NCI-H524 (cell line): ENCODE results near the gene PKD1.

Experiments used
- DNase-seq, 2 experiments: peaks; one replicate each; lab custom pipeline; 2025; lab: John Stamatoyannopoulos, UW

The PKD1 gene

DNA sequence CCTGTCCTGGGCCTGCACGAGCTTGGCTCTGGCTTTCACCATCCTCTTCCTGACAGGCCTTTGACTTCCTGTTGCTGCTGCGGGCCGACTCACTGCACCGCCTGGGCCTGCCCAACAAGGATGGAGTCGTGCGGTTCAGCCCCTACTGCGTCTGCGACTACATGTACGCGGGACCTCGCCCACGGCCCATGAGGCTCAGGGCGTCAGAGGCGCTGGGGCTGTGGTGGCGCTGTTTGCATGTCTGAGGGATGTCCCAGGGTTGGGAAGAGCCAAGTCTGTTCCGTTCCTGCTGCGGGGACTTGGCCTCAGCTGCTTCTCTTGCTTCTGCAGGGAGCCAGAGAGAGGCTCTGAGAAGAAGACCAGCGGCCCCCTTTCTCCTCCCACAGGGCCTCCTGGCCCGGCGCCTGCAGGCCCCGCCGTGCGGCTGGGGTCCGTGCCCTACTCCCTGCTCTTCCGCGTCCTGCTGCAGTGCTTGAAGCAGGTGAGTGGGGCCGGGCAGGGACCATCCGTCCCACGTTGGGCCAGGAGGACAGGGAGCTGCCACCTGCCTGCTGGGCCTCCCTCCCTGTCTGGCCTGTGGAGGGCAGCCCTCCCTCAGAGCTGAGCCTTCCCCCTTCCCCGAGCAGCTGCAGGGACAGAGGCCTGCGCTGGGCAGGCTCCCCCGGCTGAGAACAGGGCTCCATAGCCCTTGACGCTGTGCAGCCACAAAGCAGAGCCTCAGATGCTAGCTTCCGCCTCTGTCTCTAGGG, 64.1 kb downstream of the PKD1 start:
- no peak for DNase-seq

DNA sequence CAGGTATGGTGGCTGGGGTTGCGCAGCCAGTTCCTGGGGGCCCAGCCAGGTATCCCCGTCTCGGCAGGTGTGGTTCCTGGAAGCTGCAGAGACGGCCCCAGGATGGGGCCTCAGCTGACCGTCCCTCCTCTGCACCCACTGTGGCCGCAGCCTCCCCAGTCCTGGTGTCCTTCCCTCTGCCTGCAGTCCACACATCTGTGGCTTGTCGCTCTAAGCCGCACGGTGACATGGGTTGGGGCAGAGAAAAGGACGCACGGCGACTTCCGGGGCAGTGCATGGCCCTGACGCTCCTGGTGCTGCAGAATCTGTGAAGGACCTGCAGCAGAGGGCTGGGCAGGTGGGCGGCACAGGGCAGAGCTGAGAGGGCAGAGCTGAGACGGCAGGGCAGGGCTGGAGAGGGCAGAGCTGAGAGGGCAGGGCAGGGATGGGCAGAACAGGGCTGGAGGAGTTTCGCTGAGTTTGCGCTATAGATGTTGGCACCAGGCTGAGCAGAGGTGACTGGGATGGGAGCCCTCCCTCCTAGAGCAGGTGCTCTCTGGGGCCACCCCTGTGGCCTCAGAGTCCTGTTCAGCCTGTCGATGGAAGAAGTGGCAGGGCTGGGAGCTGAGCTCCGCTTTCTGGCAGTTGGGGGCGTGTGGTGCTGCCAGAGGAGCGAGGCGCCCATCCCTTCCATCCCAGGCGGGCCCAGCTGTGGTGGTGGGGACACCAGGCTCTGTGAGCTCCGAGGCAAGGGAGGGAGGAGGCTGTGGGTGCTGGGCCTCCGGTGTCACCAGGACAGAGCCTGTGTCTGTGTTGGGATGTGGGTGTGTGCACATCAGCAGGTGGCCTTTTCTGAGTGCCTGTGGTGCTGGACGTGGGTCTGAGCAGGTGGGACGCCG, 64.9 kb downstream of the PKD1 start:
- DNase-seq: no peak

DNA sequence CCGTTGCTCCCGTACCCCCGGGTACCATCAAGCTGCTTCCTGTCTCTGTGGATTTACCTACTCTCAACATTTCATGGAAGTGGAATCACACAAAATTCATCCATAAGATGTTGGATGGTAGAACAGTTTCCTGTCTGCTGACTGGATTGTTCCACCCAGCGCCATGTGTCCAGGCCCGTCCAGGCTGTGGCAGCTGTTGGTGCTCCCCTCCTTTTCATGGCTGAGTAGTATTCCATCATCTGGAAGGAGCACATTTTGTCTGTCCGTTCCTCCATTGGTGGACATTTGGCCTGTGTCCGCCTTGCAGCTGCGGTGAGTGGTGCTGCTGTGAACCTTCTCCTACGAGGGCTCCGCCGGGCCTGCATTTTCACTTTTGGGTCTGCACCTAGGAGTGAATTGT, 69.6 kb downstream of the PKD1 start:
- DNase-seq: no peak

DNA sequence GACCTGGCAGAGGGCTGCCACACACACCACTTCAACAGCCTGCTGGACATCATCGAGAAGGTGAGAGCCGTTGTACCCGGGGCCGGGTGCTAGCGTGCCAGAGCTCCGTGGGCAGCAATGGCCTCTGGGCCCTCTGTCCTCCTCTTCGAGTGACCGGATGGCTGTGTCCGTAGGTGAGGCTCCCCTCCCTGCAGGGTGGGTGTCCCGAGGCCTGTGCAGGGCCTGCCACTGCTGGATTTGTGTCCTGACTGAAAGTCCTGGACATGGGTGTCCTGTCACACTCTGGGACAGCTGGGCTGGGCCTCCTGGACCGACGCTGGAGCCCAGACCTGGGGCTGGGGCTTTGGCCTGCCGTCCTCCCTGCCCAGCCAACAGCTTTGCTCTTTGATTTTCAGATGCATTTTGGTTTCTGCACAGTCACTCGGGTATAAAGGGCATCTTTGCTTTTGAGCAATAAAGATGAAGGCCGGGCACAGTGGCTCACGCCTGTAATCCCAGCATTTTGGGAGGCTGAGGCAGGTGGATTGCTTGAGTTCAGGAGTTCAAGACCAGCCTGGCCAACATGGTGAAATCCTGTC, 71.2 kb downstream of the PKD1 start:
- DNase-seq: no peak

DNA sequence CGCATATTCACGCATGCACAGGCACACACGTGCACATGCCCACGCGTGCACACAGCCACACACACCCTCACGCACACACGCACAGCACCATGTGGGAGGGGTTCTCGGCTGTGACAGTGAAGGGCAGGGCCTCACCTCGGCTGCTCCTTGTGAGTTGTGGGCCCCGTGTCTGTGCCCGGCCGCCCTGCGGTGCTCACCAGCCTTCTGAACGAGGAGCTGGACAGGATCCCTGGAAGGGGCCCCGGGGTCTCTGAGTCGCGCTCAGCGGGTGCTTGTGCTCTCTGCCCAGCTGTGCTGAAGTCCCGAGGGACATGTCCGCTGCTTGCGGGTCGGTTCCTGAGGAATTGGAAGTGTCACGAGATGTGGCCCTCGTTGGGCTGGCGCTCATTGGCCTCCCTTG, 71.8 kb downstream of the PKD1 start:
- no peak for DNase-seq

DNA sequence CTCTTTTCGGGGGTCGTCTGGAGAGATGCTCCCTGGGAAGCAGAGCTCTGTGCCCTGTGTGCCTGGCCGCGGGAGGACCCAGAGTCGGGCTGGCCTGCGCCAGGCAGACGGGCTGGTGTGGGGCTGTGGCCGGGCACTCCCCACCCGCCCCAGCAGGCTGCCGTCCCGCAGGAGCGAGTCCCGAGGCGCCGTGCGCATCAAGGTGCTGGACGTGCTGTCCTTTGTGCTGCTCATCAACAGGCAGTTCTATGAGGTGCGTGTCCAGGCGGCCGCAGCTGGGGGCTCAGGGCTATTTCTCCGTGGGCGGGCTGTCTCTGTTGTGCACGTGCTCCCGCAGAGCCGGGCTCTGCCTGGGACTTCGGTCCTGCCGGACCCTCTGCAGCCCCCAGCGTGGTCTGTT, 72.9 kb downstream of the PKD1 start:
- DNase-seq: no peak

DNA sequence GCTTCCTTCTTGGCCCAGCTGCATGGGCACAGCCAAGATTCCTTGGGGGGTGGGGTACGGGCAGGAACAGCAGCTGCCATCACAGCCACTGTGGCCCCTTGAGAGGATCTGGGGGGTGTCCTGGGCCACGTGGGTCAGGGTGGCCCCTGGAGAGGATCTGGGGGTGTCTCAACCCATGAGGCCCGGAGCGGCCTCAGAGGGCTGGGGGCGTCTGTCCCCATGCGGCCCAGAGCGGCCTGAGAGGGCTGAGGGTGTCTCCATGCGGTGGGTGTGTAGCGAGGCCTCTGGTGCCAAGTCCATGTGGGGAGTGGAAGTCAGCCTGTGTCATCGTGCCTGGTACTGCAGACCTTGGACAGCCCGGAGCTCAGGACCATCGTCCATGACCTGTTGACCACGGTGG, 74.2 kb downstream of the PKD1 start:
- DNase-seq: no peak

DNA sequence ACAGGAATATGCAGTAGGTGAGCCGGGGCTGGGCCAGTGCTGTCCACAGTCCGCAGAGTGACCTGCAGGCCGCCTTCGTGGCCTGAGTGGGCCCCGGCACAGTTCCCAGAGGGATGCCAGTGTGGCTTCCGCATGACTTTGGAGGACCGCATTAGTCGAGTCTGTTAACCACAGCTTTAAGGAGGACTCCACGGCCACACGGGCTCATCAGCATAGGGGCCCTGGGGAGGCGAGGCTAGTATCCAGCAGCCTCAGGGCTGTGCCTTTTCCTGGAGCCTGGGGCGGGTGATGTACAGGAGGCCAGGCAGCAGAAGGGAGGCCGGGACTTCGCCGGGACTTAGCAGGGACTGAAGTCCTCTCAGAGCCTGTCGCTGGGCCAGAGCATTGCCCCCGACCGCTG, 74.7 kb downstream of the PKD1 start:
- DNase-seq: no peak

DNA sequence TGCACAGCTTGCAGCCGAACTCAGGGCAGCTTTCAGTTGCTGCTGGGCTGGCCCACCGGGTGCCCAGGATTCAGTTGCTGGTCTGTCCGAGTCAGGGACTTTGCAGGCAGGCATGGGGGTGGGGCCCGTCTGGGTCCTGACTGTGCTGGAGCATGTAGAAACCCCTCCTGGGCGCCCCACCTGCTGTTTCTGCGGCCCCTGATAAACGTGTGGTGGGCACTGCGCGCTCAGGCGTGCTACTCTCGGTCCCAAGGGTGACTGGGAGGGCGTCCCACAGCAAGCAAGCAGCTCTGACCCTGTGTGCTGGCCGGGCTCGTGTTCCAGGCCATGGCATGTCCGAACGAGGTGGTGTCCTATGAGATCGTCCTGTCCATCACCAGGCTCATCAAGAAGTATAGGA, 75.4 kb downstream of the PKD1 start:
- no peak for DNase-seq

DNA sequence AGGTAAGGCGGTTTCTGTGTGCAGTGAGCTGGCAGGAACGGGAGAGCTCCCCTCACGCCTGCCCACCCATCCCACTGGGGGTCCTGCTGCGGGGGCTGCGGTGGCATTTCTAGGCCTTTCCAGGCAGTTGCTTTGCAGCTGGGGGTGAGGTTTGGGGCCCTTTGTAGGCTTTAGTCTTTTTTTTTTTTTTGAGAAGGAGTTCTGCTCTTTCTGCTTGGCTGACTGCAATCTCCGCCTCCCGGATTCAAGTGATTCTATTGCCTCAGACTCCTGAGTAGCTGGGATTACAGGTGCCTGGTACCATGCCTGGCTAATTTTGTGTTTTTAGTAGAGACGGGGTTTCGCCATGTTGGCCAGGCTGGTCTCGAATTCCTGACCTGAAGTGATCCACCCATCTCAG, 76.8 kb downstream of the PKD1 start:
- DNase-seq: no peak

DNA sequence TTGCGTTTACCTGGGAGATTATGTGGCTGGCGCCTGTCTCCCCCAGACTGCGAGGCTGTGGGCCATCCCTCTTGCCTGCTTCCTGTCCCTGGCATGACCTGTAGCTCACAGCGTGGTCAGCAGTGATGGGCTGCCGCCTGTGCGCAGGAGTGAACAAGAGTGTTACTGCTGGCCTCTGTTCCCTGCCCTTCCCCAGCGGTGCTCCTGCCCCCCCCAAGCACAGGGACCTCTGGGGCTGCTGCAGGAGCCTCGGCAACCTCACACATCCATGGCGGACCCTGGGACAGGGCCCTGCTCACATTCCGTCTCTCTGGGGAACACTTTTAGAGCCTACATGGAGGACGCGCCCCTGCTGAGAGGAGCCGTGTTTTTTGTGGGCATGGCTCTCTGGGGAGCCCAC, 77.3 kb downstream of the PKD1 start:
- no peak for DNase-seq

DNA sequence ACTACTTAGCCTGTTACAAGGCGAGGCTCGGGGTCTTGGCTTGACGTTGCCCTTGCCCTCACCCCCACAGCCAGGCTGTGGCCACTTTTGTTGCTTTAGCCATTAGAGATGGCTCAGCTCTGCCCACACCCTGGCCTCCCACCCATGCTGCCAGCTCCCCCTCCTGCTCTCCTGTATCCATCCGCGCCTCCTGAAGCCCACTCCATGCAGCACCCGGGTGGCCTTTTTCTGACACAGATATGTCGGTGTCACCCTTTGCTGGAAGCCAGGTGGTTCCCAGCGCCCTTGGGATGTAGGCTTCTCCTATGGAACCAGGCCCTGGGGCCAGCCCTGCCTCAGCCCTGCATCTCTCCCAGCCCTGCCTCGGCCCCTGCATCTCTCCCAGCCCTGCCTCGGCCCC, 78.3 kb downstream of the PKD1 start:
- no peak for DNase-seq

DNA sequence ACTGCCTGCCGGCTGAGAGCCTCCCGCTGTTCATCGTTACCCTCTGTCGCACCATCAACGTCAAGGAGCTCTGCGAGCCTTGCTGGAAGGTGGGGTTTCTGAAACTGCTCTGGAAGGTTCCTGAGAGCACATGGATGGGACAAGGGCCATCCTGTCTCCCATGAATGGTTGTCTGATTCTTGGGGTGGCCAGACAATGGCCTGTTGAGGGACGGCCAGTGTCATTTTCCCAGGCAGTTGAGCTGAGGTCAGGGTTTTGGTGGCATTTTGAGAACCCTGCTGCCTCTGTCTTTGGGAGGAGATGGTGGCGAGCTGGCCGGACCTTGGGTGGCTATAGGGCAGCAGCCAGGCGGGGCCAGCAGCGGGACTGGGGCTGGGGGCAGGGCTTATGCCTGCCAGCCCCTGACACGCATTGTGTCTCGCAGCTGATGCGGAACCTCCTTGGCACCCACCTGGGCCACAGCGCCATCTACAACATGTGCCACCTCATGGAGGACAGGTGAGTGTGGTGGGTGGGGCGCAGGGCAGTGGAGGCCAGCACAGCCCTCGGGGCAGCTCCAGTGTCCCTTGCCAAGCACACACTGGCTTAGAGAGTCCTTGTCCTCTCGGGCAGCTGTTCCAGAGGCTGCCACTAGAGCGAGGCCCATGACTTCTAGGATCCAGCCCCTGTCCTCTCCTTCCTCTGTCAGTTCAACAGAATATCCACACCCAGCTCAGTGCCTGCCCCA, 78.9 kb downstream of the PKD1 start:
- peak in 1 of 2 experiments; percentile 15 for DNase-seq

DNA sequence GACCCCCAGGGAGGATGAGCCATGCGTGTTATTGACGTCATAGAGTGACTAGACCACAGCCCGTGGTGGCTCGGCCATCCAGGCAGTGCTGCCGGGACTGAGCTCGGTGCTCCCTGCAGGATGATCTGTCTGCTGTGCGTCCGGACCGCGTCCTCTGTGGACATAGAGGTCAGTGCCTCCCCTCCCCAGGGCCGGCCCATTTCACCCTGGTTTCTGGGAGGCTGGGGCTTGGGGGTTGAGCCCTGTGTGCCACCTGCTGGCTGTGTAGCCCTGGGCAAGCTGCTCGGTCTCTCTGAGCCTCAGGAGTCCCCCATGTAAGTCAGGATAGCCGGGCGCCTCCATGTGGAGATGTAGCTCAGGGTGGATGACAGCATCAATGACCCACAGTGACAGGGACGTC, 79.6 kb downstream of the PKD1 start:
- no peak for DNase-seq

DNA sequence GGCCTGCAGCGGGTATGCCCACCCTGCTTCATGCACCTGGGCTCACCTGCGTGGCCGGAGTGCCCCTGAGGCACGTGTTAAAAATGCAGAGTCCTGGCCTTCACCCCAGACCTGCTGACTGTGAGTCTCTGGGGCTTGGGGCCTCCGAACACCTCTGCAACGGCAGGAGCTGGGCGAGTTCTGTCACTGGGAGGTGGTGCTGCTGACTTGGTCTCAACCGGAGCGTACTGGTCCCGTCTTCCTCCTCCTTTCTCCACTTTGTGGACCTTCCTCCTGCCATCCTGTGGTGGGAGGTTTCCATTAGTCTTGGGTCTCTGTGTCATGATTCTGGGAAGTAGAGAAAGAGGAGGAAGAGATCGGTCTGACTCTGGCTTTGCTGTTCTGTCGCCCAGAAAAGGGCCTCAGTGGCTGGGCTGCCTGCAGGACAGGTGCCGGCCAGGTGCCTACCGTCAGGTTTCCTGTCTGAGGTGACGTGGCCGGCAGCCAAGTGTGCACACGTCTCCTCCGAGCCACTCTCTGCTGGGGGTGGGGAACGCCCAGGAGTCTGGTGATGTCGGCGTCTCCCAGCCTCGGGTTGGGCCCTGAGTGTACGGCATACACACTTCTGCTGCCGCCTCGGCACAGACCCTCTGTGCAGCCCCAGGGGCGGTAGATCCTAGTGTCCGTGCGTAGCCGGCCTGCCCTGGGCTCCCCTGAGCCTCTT, 81.0 kb downstream of the PKD1 start:
- no peak for DNase-seq

DNA sequence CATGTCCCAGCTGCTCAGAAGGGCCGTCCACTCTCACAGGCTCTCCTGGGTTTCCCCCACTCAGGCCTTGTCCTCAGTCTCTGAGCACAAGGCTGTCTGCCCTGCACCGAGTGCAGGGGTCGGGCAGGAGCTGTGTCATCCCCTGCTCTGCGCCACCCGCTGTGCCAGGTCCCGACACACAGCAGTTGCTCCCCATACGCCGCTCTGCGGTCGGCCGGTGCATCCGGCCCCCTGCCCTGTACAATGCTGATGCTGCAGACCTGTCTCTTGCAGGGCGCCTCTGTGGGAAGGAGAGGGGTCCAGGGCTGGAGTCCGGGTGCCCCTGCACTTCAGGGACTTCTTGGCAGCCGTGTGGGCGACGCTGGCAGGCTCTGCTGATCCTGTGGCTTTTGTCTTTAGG, 81.8 kb downstream of the PKD1 start:
- no peak for DNase-seq

DNA sequence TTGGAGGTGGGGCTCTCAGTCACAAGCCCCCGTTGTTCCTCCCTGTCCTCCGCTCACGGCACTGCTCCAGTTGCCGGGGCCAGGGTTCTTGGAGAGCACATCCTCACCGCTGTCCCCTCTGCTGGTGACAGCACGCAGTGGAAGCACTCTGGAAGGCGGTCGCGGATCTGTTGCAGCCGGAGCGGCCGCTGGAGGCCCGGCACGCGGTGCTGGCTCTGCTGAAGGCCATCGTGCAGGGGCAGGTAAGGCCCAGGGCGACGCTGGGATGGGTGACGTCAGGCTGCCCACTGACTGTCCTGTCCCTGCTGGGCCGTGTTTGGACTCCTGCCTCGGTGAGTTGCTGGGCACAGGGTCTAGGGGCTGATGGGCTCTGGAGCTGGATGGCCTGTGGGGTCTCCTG, 82.5 kb downstream of the PKD1 start:
- no peak for DNase-seq

DNA sequence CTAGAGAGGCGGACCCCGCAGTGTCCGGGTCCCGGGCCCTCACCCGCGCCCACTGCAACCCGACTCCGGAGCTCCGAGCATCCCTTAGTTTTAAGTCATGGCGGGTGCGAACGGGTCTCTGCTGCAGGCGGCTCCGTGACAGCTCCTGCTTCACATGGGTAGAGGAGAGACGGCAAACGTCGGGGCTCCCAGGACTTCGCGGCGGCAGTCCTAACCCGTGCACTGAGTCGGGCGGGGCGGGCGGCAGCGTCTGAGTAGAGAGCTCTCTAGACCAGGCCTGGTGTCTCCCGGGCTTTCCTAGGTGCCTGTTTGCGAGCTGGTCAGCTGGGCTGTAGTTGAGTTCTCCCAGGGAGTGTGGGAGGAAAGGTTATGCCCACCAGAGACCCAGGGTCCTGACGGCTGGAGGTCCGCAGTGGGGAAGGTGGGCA, 87.6 kb downstream of the PKD1 start:
- DNase-seq: no peak

DNA sequence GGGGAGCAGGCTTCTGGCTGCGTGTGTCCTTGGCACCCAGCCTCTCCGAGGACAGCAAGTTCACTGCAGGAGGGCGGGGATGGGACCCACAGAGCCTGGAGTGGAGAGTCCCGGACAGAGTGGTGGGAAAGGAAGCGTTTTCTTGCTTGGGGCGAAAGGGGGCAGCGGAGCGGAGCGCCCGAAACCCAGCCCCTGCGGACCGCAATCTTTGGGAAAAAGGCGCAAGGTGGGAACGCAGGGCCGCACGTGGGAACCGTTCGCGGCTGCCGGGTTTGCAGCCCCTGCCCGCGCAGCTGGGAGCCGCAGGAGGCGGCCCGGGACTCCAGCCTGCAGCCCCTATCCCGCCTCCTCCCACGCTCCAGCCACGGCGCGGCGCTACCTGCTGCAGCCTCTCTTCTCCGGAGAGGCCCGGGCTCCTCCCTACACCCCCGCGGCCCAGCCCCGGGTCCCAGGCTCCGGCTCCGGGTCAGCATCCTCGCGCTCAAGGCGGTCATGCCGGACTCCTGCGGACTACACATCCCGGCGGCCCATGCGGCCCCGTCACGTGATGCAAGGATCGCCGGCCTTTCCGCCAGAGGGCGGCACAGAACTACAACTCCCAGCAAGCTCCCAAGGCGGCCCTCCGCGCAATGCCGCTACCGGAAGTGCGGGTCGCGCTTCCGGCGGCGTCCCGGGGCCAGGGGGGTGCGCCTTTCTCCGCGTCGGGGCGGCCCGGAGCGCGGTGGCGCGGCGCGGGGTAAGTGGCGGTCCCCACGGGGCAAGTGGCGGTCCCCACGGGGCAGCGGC, 88.2 kb downstream of the PKD1 start, which contains the start of the genes NTHL1 and TSC2:
Gene NTHL1 (minus strand): TSS at position 505 of the 786 bp plus-strand sequence. CDS start 11 bp downstream, at position 494.
Gene TSC2 (plus strand): TSS at position 656 of the 786 bp plus-strand sequence. CDS start 631 bp downstream, outside the sequence.
- peak; percentile 92 to 97 for DNase-seq

DNA sequence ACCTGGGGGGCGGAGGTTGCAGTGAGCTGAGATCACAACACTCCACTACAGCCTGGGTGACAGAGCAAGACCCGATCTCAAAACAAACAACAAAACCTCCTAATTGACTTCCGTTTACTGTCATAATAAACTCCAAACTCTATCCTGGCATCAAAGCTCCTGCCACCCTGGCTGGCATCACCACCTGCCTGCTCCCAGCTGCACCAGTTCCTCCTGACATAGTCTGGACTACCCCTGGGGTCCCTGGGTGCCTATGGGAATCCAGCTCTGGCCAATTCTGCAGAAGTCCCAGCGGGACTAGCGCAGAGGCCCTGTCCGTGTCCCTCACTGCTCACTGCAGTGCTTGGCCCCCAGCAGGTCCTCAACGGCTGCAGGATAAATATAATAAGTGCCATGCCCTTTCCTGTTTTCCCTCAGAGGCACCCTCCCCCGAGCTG, 88.8 kb downstream of the PKD1 start:
- no peak for DNase-seq
